Stimulated activated CD4-positive, alpha-beta T cell treated with anti-CD3 and anti-CD28 coated beads, Interleukin-2, amount 100 ng/mL, for 4 hours (primary cell): Measurements from ENCODE around the gene ATXN7L2.
"Not testable (repeated sequence)": the region's sequence is repeated elsewhere in the genome, so short reads cannot be mapped to it uniquely, and the experiment has no call there.

Source experiments
- DNase-seq: peaks from one replicate; pipeline ENCODE4 v3.0.0-alpha.2; 2020; ENCODE audit warnings: low read depth

The ATXN7L2 gene, protein sequence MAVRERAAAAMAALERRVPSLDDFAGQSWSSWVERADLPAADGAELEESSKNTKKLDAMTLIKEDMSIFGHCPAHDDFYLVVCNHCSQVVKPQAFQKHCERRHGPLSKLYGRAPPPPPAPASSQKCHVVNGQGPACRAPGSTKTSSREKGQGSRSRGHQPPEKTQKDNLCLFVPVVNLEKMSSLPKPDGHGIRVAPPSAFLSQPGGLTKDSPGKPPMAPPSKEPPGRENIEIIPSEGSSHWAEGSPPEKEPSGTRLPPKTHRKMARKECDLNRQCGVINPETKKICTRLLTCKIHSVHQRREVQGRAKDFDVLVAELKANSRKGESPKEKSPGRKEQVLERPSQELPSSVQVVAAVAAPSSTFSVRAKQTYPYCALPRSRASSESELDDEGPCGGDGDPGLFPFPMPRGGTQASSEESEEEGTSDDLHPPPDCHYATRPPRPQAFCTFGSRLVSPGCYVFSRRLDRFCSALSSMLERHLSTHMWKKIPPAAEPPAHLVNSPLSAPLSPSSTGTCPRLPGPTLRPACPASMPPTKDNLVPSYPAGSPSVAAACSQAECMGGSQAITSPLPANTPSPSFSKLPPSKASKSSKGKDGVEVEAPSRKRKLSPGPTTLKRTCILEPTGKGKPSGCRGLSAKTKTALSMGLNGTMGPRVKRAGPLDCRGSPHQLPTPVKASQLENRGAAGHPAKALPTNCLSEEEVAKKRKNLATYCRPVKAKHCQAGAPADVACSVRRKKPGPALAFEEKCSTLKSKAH

DNA sequence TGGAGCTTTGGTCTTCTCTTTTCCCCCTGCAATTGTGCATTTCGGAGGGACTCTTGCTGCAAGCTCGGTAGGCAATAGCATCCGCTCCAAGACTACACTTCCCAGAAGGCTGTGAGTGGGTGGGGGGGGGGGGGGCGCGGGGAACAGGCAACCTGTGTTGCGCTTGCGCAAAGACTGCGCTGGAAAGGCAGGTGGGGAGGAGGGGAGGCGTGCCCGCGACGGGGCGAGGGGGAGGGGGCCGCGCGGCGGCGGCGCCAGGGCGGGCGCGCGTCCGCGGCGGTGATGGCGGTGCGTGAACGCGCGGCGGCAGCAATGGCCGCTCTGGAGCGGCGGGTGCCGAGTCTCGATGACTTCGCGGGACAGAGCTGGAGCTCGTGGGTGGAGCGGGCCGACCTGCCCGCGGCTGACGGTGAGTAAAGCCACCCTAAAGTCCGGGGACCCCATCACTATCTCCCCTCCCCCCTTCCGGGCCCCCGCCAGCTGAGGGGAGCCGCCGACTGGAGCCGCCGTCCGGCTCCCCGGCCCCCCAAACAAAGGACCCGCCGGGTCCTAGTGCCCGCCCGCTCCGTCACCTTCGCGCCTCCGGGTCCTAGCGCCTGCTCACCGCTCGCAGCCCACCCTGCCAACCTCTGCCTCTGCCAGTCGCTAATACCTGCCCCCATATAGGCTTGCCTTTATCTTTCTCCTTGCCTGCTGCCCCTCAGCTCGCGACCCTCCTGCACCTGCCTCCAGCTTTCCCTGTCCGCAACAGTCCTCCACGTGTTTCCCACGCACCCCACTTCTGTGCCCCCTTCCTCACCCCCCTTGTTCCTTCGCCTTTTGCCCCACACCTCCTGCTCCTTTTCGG, at the start of gene ATXN7L2:
TSS of gene ATXN7L2 (plus strand) at position 234 of the 847 bp plus-strand sequence. CDS start at position 283, 49 bp downstream.
- peak; percentile 91 for DNase-seq

DNA sequence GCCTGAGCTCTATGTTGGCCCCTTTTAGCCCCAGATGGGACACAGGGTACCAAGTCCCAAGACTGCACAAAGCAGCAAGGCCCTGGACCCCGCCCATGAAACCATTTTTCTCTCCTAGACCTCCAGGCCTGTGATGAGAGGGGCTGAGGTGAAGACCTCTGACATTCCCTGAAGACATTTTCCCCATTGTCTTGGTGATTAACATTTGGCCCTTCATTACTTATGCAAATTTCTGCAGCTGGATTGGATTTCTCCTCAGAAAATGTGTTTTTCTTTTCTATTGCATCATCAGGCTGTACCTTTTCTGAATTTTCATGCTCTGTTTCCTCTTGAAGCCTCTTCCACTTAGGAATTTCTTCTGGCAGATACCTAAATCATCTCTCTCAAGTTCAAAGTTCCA, 49.2 kb upstream of the ATXN7L2 start:
- no peak for DNase-seq

DNA sequence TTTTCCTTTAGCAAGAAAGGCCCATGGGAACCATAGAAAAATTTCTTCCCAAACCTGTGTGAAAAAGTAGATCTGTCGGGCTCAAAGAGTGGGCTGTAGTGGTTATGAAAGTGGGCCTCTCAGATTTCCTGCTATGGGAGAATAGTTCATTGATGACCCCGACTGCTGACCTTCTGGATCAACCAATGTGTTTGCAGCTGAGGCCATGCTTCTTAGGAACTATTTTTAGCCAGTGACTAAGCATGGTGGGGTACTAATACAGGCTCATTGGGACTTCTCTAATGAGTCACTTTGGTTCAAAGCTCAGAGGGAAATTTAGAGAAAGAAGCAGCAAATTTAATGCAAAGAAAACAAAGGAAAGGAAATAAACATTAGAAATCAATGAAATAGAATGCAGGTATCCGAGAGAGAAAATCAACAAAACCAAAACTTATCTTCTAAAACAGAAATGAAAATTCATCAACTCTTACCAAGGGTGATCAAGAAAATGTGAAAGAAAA, 44.9 kb upstream of the ATXN7L2 start:
- no peak for DNase-seq

DNA sequence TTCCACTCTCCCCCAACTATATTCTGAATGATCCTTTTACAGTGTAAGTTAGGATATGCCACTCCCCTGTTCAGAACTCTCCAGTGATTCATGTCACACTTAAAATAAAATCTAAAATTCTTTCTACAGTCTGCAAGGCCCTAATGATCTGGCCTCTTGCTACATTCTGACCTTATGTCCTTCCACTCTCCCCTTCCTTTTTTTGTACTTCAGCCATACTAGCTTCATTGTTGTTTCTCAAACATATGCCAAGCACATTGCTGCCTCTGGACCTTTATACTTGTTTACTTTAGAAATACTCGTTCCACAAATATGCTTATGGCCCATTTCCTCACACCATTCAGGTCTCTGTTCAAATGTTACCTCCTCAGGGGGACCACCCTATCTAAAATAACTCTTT, 42.6 kb upstream of the ATXN7L2 start:
- DNase-seq: no peak

DNA sequence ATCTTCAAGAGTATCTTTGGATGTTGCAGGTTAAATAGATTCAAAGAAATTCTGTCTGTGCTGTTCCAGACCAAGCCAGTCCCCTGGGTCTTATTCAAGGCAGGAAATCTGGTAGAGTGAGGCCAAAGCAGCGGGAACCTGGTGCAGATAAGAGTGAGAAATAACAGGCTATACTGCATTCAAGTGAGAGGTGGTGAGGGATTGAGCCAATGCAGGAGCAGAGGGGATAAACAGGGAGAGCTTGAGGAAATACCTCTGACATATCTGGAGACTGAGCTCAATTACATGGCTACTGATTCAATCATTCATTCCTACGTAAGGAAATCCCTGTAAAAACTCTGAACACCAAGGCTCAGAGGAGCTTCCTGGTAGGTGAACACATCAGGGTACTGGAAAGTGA, 40.2 kb upstream of the ATXN7L2 start:
- DNase-seq: no peak

DNA sequence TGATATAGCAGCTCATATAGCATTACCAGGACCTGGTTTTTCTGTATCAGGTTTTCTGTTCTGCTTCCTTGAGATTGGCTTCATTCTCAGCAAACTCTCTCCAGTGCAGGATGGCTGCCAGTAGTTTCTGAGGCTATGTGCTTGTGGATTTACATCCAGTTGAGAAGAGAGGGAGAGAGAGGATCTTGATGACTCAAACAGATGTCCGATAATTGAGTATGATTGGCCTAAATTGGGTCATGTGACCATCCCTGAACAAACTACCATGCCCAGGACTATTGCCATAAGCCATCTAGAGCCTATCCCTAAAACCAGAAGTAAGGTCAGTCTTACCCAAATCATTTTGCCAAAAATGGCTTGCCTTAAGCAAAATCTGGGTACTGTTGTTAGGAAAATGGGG, 39.4 kb upstream of the ATXN7L2 start:
- DNase-seq: no peak

DNA sequence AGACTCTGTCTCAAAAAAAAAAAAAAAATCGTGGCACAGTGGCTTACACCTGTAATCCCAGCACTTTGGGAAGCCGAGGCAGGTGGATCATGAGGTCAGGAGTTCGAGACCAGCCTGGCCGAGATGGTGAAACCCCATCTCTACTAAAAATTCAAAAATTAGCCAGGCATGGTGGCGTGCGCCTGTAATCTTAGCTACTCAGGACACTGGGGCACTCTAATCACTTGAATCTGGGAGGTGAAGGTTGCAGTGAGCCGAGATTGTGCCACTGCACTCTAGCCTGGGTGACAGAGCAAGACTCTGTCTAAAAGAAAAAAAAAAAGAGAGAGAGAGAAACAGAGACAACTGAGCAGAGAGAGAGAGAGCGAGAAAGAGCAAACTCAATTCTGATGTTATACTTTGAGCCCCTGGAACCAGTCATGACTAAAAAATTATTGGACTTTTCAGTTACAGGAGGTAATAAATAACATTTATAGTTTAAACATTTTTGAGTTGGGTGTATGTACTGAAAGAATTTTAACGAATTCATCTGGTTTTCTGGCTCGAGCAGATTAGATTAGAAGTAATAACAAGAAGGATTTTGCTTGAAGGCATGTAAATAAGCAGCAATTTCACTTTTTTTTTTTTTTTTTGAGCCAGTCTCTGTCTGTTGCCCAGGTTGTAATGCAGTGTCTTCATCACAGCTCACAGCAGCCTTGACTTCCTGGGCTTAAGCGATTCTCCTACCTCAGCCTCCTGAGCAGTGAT, 37.6 kb upstream of the ATXN7L2 start:
- DNase-seq: not testable (repeated sequence)

DNA sequence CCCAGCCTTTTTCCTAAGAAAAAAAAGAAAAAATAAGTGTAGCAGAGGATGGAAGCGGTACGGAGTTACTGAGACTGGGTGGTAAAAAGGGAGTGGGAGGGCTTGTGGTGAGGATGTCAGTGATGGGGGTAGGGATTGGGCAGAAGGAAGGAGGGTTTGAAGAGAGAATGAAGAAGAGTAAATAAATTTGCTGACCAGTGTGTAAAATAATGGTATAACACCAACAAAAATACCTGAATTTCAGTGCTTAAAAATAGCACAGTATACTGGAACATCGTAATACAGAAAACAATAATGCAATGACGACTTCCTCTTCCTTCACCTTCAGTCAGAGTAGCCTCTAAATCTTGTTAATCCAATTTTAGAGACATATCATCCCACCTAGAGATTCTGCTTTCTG, 36.2 kb upstream of the ATXN7L2 start:
- no peak for DNase-seq

DNA sequence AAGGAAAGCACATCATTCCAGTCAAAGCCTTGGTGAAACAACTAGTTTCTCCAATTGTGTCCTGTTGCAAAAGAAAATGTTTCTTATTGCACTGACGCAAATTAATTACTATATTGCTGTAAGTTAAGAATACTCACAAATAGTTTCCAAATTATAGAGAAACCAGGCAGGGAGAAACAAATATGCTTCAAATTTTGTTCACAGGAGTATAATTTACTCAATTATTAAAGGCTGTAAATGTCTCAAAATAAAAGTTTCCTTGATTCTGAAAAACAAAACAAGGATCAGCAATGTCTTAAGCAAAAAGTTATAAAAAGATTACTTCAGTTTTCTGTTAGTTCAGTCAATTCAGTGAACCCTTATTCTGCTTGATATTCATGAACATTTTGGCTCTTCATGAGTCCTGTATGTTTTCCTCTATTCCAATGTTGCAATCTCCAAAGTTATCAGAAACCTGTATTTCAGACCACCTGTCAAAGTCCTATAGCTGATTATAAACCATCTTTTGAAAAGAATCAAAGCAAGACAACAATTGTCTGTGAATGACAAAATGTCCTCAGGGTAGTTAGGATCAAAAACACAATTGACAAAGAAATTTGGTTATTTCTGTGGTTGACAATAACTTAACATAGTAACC, 29.1 kb upstream of the ATXN7L2 start:
- no peak for DNase-seq

DNA sequence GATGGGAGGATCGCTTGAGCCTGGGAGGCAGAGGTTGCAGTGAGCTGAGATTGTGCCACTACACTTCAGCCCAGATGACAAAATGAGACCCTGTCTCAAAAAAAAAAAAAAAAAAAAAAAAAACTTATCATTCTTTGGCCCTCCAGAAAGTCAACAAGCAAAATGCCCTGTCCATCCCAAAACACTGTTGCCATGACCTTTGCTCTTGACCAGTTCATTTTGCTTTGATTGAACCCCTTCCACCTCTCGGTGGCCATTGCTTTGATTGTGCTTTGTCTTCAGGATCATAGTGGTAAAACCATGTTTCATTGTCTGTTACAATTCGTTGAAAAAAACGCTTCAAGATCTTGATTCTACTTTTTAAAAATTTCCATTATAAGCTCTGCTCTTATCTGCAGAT, 25.9 kb upstream of the ATXN7L2 start:
- DNase-seq: no peak

DNA sequence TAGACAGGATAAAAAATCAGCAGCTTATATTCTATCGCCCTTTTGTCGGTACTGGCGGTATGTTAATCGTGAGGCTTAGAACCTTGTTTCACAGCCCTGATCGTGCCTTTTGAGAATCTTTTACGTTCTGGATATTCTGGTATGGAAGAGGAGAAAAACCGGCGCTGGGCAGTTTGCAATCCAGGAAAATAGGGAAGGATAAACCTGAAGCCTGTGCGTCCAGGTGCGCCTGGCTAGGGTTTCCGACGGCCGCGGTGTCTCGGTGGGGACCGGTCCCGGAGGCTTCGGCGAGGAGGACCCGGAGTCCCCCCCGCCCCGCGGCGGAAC, 17.6 kb upstream of the ATXN7L2 start:
- DNase-seq: no peak

DNA sequence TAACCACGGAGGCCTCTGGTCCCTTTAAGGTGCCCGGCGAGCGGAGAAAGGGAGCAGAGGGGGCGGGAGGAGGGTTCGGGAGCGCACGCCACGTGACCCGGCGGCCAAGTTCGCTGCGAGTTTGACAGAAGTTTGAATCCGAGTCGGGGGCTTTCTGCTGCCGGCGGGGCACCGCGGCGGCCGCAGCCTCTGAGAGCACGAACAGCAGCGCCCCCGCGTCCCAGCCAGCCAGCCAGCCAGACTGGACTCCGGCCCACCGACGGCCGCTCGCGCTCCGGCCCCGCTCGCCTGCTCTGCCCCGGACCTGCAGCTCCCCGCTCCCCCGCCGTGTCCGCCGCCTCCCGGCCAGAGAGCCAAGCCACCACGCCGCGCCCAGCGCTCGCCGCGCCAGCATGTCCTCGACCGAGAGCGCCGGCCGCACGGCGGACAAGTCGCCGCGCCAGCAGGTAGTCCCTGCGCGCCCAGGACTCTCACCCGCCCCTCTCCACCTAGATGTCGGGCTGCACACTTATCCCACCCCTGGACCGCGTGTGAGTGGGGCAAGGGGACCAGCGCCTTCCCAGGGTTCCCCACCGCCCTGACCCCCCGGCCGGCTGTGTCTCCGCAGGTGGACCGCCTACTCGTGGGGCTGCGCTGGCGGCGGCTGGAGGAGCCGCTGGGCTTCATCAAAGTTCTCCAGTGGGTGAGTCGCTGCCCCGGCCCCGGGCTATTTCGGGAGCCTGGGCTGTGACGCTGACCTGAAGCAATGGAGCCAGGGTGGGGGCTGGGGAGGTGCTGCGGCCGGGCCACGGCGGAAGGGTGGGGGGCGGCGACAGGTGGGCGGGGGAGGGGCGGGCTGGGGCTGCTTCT, 17.0 kb upstream of the ATXN7L2 start, which contains the start of gene SYPL2:
TSS of gene SYPL2 (plus strand) at position 95 of the 849 bp plus-strand sequence. CDS start at position 393, 298 bp downstream.
- DNase-seq: no peak

DNA sequence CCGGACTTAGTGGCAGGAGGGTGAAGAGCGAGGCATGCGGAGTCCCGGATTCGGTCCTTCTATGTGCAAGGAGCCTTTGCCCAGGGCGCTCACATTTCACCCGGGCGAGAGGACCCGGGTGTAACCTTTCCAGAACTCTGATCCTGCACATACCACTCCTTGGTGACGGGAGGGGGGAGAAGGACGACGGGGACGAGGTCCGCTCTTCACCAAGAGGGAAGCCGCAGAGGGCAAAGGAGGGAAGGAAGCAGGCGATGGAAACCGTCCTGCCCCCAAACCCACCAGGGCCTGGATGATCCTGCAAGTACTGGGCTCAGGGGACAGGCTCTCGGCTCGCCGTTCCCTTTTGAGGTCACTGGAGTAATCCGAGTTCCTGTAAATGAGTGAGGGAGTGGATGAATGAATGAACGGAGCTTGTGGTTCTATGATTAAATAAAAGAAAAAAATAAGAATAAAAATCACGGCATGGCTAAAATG, 16.4 kb upstream of the ATXN7L2 start:
- no peak for DNase-seq

DNA sequence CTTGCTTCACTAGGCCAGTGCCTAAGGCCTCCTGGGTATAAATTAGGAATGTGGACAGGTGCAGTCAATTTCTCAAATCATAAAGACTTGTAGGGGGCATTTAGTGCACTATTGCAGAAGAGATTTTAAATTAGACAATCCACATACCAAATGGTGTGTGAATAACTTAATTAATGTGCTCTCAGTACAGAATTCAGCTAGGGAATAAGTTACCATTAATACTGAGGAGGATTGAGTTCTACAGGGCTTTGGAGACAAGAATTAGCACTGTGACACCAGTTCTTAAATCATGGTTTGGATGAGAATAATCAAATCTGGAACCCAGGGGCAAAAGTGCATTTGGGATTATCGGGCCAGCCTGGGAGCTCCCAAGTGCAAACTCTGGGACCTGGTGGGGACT, 15.6 kb upstream of the ATXN7L2 start:
- DNase-seq: no peak

DNA sequence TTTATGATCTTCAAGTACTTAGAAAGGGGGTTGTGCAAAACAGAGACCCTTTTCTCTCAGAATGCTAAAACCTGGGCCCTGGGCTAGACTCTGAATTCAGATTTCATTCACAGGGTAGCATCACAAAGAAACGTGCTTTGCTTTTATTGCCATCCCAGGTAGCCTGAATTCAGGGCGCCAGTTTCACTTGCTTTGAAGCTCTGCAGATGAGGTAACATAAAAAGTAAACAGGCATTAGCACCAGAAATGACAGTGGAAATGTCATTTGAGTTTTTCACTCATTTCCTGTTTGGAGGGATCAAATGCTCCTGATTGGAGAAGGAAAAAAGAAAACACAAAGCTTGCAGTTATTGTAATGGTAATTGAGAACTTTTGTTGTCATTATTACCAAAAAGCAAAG, 14.8 kb upstream of the ATXN7L2 start:
- DNase-seq: no peak

DNA sequence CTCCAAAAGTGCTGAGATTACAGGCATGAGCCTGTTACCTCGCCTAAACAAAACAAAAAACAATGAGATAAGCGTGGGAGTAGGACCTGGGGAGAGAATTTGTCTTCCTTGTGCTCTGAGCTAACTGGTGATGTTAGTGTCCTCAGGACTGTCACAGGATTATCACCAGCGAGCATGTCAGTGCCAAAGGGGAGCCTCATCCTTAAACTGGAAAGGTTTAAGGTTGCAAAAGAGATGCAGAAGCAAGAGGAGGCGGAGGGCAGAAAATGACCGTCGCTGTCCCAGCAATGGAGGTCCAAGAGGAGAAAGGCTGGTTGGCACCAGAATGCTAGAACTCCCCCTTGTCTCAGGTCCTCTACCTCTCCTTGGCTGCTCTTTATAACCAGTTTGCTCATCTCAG, 13.5 kb upstream of the ATXN7L2 start:
- DNase-seq: no peak

DNA sequence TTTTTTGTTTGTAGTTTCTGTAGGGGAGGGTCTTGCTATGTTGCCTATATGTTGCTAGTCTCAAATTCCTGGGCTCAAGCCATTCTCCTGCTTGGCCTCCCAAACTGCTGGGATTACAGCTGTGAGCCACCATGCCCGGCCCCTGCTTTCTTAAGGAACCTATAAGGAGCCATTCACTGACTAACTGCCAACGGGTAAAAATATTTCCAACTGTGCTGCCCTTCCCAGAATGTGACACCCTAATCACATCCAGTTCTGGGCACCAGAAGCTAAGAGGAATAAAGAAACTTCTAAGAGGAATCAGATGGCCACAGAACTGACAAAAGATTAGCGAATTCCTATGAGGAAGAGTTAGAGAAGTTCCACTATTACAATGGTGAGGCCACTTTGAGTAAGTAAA, 10.9 kb upstream of the ATXN7L2 start:
- no peak for DNase-seq

DNA sequence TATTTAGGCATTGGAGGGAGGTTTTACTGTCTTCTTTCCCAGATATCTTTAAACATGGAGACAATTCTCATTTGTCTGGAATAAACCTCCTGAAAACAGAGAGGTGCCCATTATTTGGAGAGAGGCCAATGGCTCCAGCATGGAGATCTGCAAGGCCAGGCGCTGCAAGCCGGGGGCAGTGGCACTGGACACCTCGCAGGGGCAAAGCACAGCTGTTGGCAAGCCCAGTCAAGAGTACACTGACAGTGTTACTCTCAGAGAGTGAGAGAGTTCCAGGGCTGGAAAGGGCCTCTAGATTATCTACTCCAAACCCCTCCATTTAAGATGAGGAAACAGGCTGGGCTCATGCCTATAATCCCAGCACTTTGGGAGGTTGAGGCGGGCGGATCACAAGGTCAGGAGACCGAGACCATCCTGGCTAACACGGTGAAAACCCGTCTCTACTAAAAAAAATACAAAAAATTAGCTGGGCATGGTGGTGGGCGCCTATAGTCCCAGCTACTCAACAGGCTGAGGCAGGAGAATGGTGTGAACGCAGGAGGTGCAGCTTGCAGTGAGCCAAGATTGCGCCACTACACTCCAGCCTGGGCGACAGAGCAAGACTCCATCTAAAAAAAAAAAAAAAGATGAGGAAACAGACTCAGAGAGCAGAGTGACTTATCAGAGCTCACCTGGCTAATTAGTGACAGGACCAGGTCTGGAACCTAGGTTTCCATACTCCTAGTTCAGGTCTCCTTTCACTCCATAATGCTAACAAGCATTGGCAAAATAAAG, 10.2 kb upstream of the ATXN7L2 start:
- DNase-seq: not testable (repeated sequence)

DNA sequence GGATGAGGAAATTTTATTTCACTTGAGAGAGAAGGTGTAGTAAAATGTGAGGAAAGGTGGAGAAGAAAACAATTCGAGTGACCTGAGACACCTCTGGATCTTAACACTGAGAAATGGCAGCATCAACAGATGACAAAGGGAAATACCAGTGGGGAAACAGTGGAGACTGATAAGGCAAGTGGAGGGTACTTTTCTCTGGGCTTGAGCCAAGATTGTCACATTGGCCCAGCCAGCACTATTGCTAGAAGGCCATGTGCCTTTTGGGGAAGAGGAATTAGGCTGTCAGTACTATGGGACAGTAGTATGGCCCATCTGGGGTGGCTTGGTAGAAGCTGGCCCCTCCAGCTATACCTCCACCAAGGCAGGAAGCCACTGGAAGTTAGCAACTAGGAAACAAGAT, 9.0 kb upstream of the ATXN7L2 start:
- DNase-seq: no peak
